Aorta (tissue), 5 donors: ENCODE data around the gene NOBOX. TPM values are rescaled to one million over a fixed set of nuclear protein-coding genes. Genes with fewer than 3 reads are reported as not detected.
"Not testable (repeated sequence)": the region's sequence is repeated elsewhere in the genome, so short reads cannot be mapped to it uniquely, and the experiment has no call there.

Experiments used
- ATAC-seq: fragments of 200-7000 bp; cut with Tn5 transposase; one replicate; pipeline ENCODE4 v1.9.1; 2022; ENCODE audit warnings: moderate library complexity; ENCODE audit not compliant: low FRiP score
- DNase-seq, 2 donors: peaks; one replicate each; pipeline ENCODE4 v3.0.0-alpha.2; 2020
- H3K27ac ChIP-seq, 2 donors: one replicate each; pipeline ENCODE4 v1.5.1; 2013; ENCODE audit warnings: low read length in 2 of 2, mild to moderate bottlenecking in 2 of 2, moderate library complexity in 2 of 2, control low read depth in 1 of 2, inconsistent platforms in 1 of 2, low read depth in 1 of 2
- H3K27me3 ChIP-seq, 2 donors: one replicate each; pipeline ENCODE4 v1.6.1; 2013; ENCODE audit warnings: control low read depth in 1 of 2, low read length in 1 of 2, mild to moderate bottlenecking in 1 of 2, moderate library complexity in 1 of 2; ENCODE audit not compliant: insufficient read depth in 2 of 2, control insufficient read depth in 1 of 2
- H3K36me3 ChIP-seq, 2 donors: one replicate each; pipeline ENCODE4 v1.6.1; 2013; ENCODE audit warnings: control low read depth in 1 of 2, low read length in 1 of 2, mild to moderate bottlenecking in 1 of 2; ENCODE audit not compliant: insufficient read depth in 2 of 2, control insufficient read depth in 1 of 2
- H3K4me1 ChIP-seq, 2 donors: one replicate each; pipeline ENCODE4 v1.6.1; 2013; ENCODE audit warnings: low read length in 2 of 2, control low read depth in 1 of 2, mild to moderate bottlenecking in 1 of 2, moderate library complexity in 1 of 2; ENCODE audit not compliant: insufficient read depth in 2 of 2, control insufficient read depth in 1 of 2
- H3K4me3 ChIP-seq, 2 donors: one replicate each; pipeline ENCODE4 v1.5.1; 2013; ENCODE audit warnings: low read length in 2 of 2, control low read depth in 1 of 2, mild to moderate bottlenecking in 1 of 2
- H3K9me3 ChIP-seq: one replicate; pipeline ENCODE4 v1.6.1; 2013; ENCODE audit warnings: mild to moderate bottlenecking, low read length; ENCODE audit not compliant: control insufficient read depth
- WGBS, 2 donors: extraction: QIAGEN DNeasy Blood & Tissue Kit; methylation state at CpG; one replicate each; pipeline ENCODE4 v1.1.7; 2013; 5-methylcytosine and 5-hydroxymethylcytosine counted together
- intact Hi-C, 2 donors: fragments of 100-400 bp; cut with DNase I; formaldehyde crosslinking; loops; one replicate each; pipeline versions ENCODE4 v1.14.2 to v1.15.0; 2022
- long read RNA-seq, 2 donors: library from polyadenylated mRNA; unstranded; transcript quantifications; one replicate each; pipeline ENCODE4 v2.0.0, GENCODE V29; 2020 to 2021
- polyA plus RNA-seq, 2 donors: library from polyadenylated mRNA; stranded (reverse); fragments of 200-250 nt; gene quantifications; one replicate each; pipeline ENCODE4 v1.2.3, GENCODE V29; 2013
- total RNA-seq, 2 donors: library from RNA; stranded (reverse); fragmentation: NEBNext Ultra II Directional; extraction: Animal tissue kit (Norgen Biotek cat#: 25700); gene quantifications; one replicate each; pipeline ENCODE4 v1.2.1, GENCODE V29; 2021
- donor health status: healthy with polysubstance abuse.
- donor health status: Bipolar disorder and iron deficiency.
- donor health status: DM: no; HTN: no; CAD: no.
- donor health status: DM: no; HTN: no; CAD: no.
- donor health status: DM: yes; HTN: yes; CAD: no.

Gene NOBOX
- total RNA-seq (not detected), polyA plus RNA-seq (not detected)
- long read RNA-seq, donor 1, result 0 reads
- long read RNA-seq, donor 2, result 0 reads

DNA sequence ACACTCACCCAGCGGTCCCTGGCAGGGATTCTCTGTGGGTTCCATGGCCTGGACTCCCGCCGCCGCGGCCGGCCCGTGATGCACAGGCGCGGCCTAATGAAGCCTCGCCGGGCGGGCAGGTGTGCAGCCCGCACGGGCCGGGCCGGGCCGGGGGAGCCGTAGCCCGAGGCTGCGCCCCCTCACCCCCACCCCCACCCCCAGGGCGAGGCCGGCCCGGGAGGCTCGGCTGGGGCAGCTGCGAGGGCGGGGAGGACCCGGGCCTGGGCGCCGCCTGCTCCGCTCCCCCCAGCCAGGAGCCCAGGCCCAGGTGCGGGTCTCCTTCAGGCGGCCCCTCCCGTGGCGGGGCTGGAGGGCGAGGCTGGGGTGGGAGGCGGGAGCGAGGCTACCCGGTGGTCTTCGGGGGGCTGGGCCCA is at the start of gene NOBOX:
Gene NOBOX, minus strand, starts transcription at position 45 of the 413 bp plus-strand sequence.
- Histone ChIP-seq H3K4me1 (no peaks in the 10 kb centered on the region), H3K27ac (no peak within 1 kb of the TSS), H3K9me3 (no peaks in the 10 kb centered on the region), H3K4me3 (no peak within 1 kb of the TSS), H3K27me3 (no peaks in the 10 kb centered on the region), H3K36me3 (no peaks in the 10 kb centered on the region)
- WGBS, 2 donors, result 94 to 96% methylated on average over 29 to 39 of the region's 39 CpGs
- ATAC-seq (no peak), DNase-seq (no peak)
- intact Hi-C loops, result no loop called here

DNA sequence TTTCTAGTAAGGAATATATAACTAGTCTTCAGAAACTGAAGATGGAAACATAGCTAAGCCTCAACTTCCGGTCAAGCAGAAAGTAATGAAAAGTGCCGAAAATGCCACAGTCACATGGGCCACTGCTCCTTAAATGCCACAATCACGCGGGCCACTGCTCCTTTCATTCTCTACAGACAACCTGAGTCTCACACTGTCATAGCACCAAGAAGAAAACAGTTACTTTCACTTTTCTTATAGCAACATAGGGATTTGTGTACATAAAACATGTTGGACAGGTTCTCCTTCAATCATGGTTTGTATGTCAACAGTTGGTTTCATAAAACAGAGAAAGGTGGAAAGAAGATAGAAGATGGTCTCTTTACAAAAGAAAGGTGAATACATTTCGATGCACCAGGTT is 48.6 kb upstream of the NOBOX start:
- ATAC-seq, result no peak
- intact Hi-C loops, result no loop called here
- no peaks in the 10 kb centered on the region for H3K4me1 ChIP-seq
- no peak overlapping the region for H3K27ac ChIP-seq
- H3K36me3 ChIP-seq, result no peaks in the 10 kb centered on the region
- H3K27me3 ChIP-seq, result no peaks in the 10 kb centered on the region
- 92 to 95% methylated on average over 5 of the region's 5 CpGs for WGBS, 2 donors
- no peak overlapping the region for H3K4me3 ChIP-seq
- H3K9me3 ChIP-seq, result no peaks in the 10 kb centered on the region
- no peak for DNase-seq

DNA sequence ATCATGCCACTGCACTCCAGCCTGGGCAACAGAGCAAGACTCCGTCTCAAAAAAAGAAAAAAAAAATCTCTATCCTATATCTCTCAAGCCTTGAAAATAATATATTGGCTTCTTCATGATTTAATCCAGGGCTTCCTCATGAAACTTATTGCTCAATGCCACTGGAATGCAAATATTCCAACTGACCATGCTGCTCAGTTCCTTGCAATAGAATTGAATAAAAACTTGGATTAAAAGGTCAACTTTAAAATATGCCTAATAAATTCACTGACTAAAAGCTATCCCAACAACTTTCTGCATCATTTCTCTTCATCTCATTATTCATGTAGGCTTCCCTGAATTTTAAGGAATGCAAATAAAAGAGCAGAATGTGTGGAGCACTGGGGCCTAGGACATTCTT is 42.1 kb upstream of the NOBOX start:
- H3K36me3 ChIP-seq, result no peaks in the 10 kb centered on the region
- no peak for DNase-seq
- 29 to 66% methylated on average over 1 of the region's 1 CpG for WGBS, 2 donors
- H3K4me1 ChIP-seq, result no peaks in the 10 kb centered on the region
- H3K9me3 ChIP-seq, result no peaks in the 10 kb centered on the region
- no peak overlapping the region for H3K4me3 ChIP-seq
- intact Hi-C loops, result no loop called here
- no peak overlapping the region for H3K27ac ChIP-seq
- H3K27me3 ChIP-seq, result no peaks in the 10 kb centered on the region
- ATAC-seq, result no peak

GRCh38 chr7:144439717-144440205 is 36.3 kb upstream of the NOBOX start:
- ATAC-seq, result no peak
- 49 to 64% methylated on average over 5 of the region's 5 CpGs for WGBS, 2 donors

DNA sequence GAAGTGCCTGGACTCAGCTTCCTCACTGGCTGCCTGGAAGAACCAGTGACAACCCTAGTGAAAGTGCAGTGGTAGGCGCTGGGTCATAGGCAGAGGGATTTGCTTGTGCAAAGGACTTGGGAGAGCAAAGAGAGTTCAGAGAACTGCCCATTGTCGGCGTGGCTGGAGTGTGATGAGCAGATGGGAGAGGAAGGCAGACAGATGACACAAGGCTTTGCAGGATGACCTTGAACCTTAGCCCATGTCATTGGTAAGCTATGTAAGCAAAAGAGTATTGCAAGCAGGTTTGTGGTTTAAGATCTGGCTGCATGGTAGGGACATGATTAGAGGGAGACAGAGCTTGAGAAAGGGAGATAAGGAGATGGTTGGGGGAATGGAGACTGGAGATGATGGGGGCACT is 35.3 kb upstream of the NOBOX start:
- Histone ChIP-seq H3K36me3 (no peaks in the 10 kb centered on the region), H3K4me1 (no peaks in the 10 kb centered on the region), H3K4me3 (no peak overlapping the region), H3K27me3 (no peaks in the 10 kb centered on the region), H3K27ac (no peak overlapping the region), H3K9me3 (no peaks in the 10 kb centered on the region)
- intact Hi-C loops, result no loop called here
- 94 to 95% methylated on average over 3 of the region's 3 CpGs for WGBS, 2 donors
- ATAC-seq (no peak), DNase-seq (no peak)

More at GRCh38 chr7:144439717-144440205, 36.3 kb upstream of the NOBOX start:
- Histone ChIP-seq H3K27ac (no peak overlapping the region), H3K4me1 (no peaks in the 10 kb centered on the region), H3K4me3 (no peak overlapping the region), H3K9me3 (no peaks in the 10 kb centered on the region), H3K36me3 (no peaks in the 10 kb centered on the region), H3K27me3 (no peaks in the 10 kb centered on the region)
- intact Hi-C loops, result no loop called here
- DNase-seq, result no peak

DNA sequence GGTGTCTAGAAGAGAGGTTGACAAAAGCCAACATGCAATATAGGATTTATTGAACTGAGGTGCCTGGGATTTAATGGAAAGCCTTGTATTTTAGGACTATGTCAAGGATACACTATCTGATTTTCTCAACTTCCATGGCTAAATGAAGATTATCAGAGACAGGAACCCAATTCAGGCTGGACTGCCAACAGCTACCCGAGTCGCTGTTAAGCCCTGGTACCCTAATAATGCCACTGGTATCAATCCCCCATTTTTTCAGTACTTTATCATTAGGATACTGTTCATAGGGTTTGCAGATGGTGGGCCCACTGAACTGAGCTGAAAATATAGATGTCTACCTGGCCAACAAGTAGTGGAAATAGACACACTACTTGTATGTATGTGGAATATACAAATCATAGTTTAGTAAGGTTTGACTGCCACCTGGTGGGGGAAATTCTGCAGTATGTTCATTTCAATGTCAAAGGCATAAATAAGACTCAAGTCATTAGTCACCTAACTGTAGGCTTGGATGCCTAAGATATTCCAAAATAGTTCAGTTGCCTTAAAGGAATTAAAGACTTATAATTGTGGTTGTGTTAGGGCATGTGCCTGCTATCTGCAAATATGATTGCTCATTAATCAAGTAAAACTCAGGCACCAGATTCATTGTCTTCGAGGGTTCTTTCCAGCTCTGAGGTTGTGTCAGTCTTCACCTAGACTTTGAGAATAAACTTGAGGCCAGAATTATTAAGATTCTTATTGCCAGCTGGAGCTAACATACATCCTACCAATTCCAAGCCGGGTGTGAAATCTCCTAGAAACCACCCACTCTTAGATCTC is 34.1 kb upstream of the NOBOX start:
- ATAC-seq, result no peak
- no peak overlapping the region for H3K27ac ChIP-seq
- no peaks in the 10 kb centered on the region for H3K9me3 ChIP-seq
- no peaks in the 10 kb centered on the region for H3K36me3 ChIP-seq
- H3K4me3 ChIP-seq, result no peak overlapping the region
- peak in 1 of 2 donors; percentile 43 for DNase-seq
- 80 to 81% methylated on average over 4 of the region's 4 CpGs for WGBS, 2 donors
- no peaks in the 10 kb centered on the region for H3K4me1 ChIP-seq
- intact Hi-C loops, result no loop called here
- no peaks in the 10 kb centered on the region for H3K27me3 ChIP-seq

DNA sequence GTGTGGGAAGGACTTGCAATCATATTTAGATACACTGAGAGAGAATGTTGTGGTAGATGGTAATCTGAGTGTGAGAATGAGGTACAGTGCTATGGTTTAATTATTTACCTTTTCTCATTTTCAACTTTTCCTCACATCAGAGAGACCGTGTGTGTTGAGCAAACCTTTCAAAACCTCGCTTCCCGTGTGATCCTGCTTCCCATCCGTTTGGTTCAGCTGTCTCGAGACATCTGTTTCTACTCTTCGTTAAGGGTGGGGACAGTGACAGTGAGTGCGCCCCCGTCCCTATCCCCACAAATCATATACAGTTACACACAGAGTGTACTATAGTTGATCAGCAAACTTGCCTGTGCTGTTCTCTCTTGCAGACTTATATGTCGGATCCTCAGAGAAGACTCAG is 33.0 kb upstream of the NOBOX start:
- no peaks in the 10 kb centered on the region for H3K9me3 ChIP-seq
- ATAC-seq (no peak), DNase-seq (no peak)
- H3K27me3 ChIP-seq, result no peaks in the 10 kb centered on the region
- intact Hi-C loops, result no loop called here
- no peak overlapping the region for H3K27ac ChIP-seq
- WGBS, 2 donors, result 73 to 81% methylated on average over 9 of the region's 9 CpGs
- no peaks in the 10 kb centered on the region for H3K36me3 ChIP-seq
- no peaks in the 10 kb centered on the region for H3K4me1 ChIP-seq
- no peak overlapping the region for H3K4me3 ChIP-seq

GRCh38 chr7:144428431-144428830 is 24.9 kb upstream of the NOBOX start:
- intact Hi-C loops, result no loop called here
- no peak overlapping the region for H3K27ac ChIP-seq
- peaks cover 4% of the 10 kb centered on the region for H3K9me3 ChIP-seq
- no peaks in the 10 kb centered on the region for H3K4me1 ChIP-seq
- WGBS, 2 donors, result 75 to 77% methylated on average over 2 of the region's 2 CpGs
- no peak for ATAC-seq
- no peaks in the 10 kb centered on the region for H3K27me3 ChIP-seq
- DNase-seq, result no peak
- no peak overlapping the region for H3K4me3 ChIP-seq
- no peaks in the 10 kb centered on the region for H3K36me3 ChIP-seq

DNA sequence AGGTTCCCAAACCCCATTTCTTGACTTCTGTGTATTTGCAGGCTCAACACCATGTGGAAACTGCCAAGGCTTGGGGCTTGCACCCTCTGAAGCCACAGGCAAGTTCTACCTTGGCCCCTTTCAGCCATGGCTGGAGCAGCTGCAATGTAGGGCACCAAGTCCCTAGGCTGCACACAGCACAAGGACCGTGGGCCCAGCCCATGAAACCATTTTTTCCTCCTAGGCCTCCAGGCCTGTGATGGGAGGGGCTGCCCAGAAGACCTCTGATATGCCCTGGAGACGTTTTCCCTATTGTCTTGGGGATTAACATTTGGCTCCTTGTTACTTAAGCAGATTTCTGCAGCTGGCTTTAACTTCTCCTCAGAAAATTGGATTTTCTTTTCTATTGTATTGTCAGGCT is 24.0 kb upstream of the NOBOX start:
- H3K36me3 ChIP-seq, DNase-seq, H3K27me3 ChIP-seq, H3K9me3 ChIP-seq, intact Hi-C loops, H3K27ac ChIP-seq, H3K4me1 ChIP-seq, H3K4me3 ChIP-seq, ATAC-seq: not testable (repeated sequence)
- 57 to 59% methylated on average over 2 of the region's 2 CpGs for WGBS, 2 donors
